ENCODE results near the gene EEIG1. TPM values are rescaled to one million over a fixed set of nuclear protein-coding genes. Genes with fewer than 3 reads are reported as not detected.
"Not testable (repeated sequence)": the region's sequence is repeated elsewhere in the genome, so short reads cannot be mapped to it uniquely, and the experiment has no call there.

Gene EEIG1
- total RNA-seq, 1 donor from 2014 or later, result 32.8 TPM

- Histone ChIP-seq H3K36me3 (no peaks in the 10 kb centered on the region), H3K27me3 (no peaks in the 10 kb centered on the region), H3K9me3 (no peaks in the 10 kb centered on the region), H3K4me3 (no peak overlapping the region), H3K4me1 (no peaks in the 10 kb centered on the region), H3K27ac (no peak overlapping the region)
- intact Hi-C loops (cut with DNase I), result no loop called here
- TF ChIP-seq CTCF (IDR thresholded peaks at IDR 0.05), result no peak
- no peak for DNase-seq (ENCODE audit: low spot score in 2 of 2)
Measured at GRCh38 chr9:128024761-128025308, 44.0 kb upstream of the EEIG1 start.

- H3K36me3 ChIP-seq; H3K27ac ChIP-seq; H3K27me3 ChIP-seq; H3K9me3 ChIP-seq; DNase-seq (ENCODE audit: low spot score in 2 of 2); H3K4me3 ChIP-seq; H3K4me1 ChIP-seq; intact Hi-C loops (cut with DNase I): not testable (repeated sequence)
Measured at GRCh38 chr9:128023671-128024070, 42.9 kb upstream of the EEIG1 start.

DNA sequence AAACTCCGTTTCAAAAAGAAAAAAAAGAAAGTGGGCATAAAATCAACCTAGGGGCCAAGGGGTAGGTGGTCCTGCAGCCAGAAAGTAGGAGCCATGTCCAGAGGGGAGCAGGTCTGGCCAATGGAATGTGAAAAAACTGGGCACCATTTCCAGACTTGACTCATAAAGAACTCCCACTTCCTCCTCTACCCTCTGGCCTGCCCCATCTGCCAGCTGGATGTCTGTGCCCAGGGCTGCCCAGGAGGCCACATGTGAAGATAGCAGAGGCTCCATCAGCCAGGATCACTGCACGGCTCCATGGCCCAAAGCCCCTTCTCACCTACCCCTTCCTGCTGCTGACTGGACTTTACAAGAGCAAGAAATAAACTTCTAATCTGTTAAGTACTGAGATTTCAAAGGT lies 42.1 kb upstream of the EEIG1 start:
- no peaks in the 10 kb centered on the region for H3K4me1 ChIP-seq
- intact Hi-C loops (cut with DNase I), result no loop called here
- no peaks in the 10 kb centered on the region for H3K36me3 ChIP-seq

GRCh38 chr9:128021098-128021497 lies 40.3 kb upstream of the EEIG1 start:
- intact Hi-C loops (cut with DNase I), result no loop called here
- DNase-seq (ENCODE audit: low spot score in 2 of 2), result no peak
- Histone ChIP-seq H3K27ac (no peak overlapping the region), H3K4me1 (no peaks in the 10 kb centered on the region), H3K36me3 (no peaks in the 10 kb centered on the region), H3K9me3 (no peaks in the 10 kb centered on the region), H3K27me3 (no peaks in the 10 kb centered on the region), H3K4me3 (no peak overlapping the region)
- TF ChIP-seq CTCF (IDR thresholded peaks at IDR 0.05), result no peak

More for the DNA sequence above, 42.1 kb upstream of the EEIG1 start:
- Histone ChIP-seq H3K9me3 (no peaks in the 10 kb centered on the region), H3K4me3 (no peak overlapping the region), H3K27me3 (no peaks in the 10 kb centered on the region), H3K27ac (no peak overlapping the region)
- no peak for DNase-seq (ENCODE audit: low spot score in 2 of 2)
- TF ChIP-seq CTCF (IDR thresholded peaks at IDR 0.05), result no peak

DNA sequence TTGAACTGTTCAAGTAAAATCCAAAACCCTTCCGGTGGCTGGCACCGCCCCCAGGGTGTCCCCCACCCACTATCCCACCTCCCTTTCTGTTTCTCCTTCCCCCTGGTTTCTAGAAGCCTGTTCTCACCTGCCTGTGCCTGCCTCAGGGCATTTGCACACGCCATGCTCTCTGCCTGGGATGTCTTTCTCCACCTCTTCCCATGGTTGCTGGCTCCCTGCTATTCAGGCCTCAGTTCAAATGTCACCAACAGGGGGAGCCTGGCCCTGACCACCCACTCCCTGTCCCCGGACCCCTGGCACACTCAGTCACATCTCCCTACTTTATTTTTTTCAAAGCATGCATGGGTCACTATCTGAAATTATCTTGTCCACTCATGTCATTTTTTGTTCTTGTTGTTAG lies 39.9 kb upstream of the EEIG1 start:
- H3K9me3 ChIP-seq, result no peaks in the 10 kb centered on the region
- no peak for TF ChIP-seq CTCF (IDR thresholded peaks at IDR 0.05)
- no peak overlapping the region for H3K27ac ChIP-seq
- H3K36me3 ChIP-seq, result no peaks in the 10 kb centered on the region
- H3K4me3 ChIP-seq, result no peak overlapping the region
- H3K27me3 ChIP-seq, result no peaks in the 10 kb centered on the region
- intact Hi-C loops (cut with DNase I), result no loop called here
- H3K4me1 ChIP-seq, result no peaks in the 10 kb centered on the region
- no peak for DNase-seq (ENCODE audit: low spot score in 2 of 2)

- H3K4me1 ChIP-seq, result no peaks in the 10 kb centered on the region
- H3K4me3 ChIP-seq, result no peak overlapping the region
- no peak for TF ChIP-seq CTCF (IDR thresholded peaks at IDR 0.05)
- no peaks in the 10 kb centered on the region for H3K9me3 ChIP-seq
- H3K27ac ChIP-seq, result no peak overlapping the region
- no peaks in the 10 kb centered on the region for H3K36me3 ChIP-seq
- H3K27me3 ChIP-seq, result no peaks in the 10 kb centered on the region
- intact Hi-C loops (cut with DNase I), result no loop called here
- DNase-seq (ENCODE audit: low spot score in 2 of 2), result no peak
Measured at GRCh38 chr9:128015696-128016095, 34.9 kb upstream of the EEIG1 start.

All from ascending aorta (tissue), 2 donors.